ENCODE results near the gene OR52E2.

- TF ChIP-seq POLR2A (IDR thresholded peaks at IDR 0.05) (no peak), CTCF (IDR thresholded peaks at IDR 0.05) (no peak)
These were observed 24.2 kb upstream of the OR52E2 start for GRCh38 chr11:5083602-5084001.

All from right lobe of liver (tissue), 4 donors.